GM12872 (cell line): ENCODE data around the gene LRRFIP1.

Source experiments
- TF ChIP-seq, protein P1 (sequence below): IDR thresholded peaks from 3 replicates; pipeline ENCODE4 v1.5.1; 2011; ENCODE audit warnings: low read depth, mild to moderate bottlenecking, low read length, moderate library complexity; ENCODE audit not compliant: insufficient read depth

The LRRFIP1 gene

DNA sequence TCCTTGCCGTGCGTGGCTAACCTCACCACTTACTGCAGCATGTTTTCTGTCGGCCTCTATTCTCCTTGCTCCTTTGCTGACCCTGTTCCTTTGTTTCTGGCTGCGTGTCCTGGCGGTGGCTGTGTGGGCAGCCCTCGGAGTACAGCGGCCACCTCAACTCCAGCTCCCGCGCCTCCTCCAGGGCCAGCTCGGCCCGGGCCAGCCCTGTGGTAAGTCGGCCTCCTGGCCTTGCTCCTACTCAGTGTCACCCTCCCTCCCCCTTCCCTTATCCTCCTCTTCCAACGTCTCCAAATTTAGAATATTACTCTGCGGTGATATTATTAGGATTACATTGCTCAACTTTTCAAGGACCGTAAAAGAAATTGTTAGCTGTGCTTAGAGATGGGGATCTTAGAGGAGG lies 111.7 kb downstream of the LRRFIP1 start:
- TF ChIP-seq, protein P1, sequence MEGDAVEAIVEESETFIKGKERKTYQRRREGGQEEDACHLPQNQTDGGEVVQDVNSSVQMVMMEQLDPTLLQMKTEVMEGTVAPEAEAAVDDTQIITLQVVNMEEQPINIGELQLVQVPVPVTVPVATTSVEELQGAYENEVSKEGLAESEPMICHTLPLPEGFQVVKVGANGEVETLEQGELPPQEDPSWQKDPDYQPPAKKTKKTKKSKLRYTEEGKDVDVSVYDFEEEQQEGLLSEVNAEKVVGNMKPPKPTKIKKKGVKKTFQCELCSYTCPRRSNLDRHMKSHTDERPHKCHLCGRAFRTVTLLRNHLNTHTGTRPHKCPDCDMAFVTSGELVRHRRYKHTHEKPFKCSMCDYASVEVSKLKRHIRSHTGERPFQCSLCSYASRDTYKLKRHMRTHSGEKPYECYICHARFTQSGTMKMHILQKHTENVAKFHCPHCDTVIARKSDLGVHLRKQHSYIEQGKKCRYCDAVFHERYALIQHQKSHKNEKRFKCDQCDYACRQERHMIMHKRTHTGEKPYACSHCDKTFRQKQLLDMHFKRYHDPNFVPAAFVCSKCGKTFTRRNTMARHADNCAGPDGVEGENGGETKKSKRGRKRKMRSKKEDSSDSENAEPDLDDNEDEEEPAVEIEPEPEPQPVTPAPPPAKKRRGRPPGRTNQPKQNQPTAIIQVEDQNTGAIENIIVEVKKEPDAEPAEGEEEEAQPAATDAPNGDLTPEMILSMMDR = no peak

DNA sequence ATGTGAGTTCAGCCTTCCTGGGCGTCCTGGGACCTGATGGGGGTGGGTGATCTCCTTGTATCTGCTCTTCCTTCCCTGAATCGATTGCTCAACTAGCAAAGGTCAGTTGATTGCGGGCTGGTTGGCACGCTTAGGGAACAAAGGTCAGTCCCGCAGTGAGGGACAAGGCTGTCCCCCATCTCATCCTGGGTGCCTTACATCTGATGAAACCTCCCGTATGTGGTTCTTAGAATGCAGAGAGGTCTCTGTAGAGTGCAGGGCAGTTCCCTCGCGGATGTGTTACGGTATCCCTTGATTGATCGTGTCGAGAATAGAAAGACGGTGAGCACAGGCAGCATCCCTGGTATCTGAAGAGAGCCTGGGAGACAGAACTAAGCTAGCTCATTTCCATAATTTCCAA lies 114.8 kb downstream of the LRRFIP1 start:
- TF ChIP-seq, protein P1 = no peak

DNA sequence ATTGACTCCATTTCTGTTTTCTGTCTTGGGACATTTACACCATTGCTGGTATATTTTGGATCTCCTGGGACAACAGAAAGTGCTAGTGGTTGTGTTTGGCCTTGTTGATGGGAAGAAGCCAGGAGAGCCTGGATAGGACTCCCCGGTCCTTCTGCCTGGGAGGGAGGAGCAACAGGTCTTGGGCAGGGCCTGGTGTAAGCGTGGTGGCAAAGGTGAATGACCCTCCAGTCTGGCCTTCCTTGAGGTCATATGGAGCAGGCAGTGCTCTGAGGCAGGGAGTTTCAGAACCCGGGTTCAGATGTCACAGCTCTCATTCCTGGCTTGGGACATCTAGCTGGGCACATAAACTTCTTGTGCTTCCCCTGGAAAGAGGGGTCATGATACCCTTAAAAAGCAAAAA lies 115.2 kb downstream of the LRRFIP1 start:
- TF ChIP-seq, protein P1 = no peak

DNA sequence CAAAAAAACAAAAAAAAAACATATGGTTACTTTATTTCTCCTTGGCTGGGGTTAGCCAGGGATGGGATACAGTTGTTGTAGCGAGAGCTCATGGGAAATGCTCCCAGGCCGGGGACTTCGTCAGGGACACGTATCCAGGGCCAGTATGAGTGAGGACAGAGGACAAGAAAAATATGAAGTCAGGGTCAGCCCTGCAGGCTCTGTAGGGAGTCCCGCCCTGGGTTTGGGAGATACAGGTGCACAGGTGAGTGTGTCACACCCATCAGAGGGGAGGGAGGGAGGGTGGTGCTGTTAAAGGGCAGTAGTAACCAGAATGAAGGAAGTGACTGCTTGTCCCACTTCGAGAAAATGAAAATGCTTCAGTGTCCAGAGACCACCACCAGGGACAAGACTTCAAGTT lies 115.6 kb downstream of the LRRFIP1 start:
- TF ChIP-seq, protein P1 = no peak

DNA sequence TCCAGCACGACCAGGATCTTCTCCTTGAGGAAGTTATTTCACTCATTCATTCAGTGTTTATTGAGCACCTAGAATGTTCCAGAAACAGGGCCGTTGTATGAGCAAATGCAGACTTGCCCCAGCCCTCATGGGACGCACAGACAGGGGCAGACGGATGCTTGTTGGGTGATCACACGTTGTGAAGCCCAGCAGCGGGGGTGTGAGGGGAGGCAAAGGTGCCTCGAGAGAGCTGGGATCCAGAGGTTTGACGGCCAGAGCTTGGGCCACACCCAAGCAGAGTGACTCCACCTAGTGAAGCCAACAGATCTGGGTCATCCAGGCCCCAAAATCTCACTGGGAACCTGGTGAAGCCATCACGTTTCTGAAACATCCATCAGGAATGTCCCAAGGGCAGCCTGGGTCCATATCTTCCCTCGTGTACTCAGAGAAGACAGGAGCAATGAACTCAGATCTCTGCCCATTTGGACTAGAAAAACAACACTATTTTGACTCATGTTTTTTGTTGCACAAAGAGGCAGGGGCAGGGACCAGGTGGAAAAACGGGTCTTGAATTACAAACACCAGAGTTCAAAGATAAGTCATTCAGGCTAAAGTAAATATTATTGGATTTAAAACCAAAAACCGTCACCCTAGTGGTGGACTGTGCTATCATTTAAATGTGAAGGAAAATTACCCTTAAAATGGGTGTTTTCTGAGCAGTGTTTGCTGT lies 116.3 kb downstream of the LRRFIP1 start:
- TF ChIP-seq, protein P1 = no peak

DNA sequence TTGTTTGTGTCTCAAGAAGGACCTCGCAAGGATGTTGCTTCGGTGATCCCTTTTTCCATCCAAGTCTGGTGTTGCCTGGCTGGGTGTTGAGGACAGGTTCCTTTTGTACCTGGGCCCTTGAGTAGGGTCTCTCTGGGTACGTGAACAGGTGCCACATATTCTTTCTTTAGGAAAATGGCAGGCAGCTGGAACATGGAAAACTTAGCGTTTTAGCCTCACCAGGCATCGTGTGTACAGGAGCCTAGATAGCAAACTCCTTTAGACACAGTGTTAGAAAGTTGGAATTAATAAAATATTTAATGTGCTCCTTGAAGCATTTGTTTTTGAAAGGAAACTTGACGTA lies 116.9 kb downstream of the LRRFIP1 start:
- TF ChIP-seq, protein P1 = no peak

DNA sequence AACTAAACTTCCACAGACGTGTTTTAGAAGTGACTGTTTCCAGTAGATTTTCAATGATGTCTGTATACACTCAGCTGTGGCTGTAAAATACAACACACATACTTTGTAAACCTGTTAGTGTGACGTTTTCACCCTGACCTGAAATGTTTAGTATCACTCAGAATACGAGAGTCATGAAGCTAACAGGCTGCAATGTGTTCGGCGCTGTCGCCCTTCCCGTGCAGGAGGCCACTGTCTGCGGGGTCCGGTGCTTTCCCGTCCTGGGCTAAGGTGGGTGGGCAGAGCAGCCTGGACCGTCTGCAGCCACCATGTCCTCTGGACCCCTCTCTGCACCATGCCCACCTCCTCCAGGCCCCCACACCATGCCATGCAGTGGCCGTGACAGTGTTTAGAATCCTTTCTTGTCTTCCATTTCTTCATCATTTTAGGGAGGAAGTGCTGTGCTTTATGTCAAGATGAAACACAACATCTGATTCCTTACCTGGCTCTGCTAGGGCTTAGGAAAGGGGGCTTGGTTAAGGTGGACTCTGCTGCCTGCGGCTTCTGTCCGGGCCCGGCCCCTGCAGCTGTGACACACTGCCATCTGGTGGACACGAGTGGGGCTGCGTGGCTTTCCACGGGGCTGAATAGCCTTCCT lies 117.3 kb downstream of the LRRFIP1 start:
- TF ChIP-seq, protein P1 = peak; percentile 96
